ENCODE data around the gene CNTNAP2. TPM values are rescaled to one million over a fixed set of nuclear protein-coding genes. Genes with fewer than 3 reads are reported as not detected.

CNTNAP2 gene
- total and polyA plus RNA-seq, 4 experiments from 2014 or later = 0.19 to 0.50 (median 0.20) TPM; not detected in 1

DNA sequence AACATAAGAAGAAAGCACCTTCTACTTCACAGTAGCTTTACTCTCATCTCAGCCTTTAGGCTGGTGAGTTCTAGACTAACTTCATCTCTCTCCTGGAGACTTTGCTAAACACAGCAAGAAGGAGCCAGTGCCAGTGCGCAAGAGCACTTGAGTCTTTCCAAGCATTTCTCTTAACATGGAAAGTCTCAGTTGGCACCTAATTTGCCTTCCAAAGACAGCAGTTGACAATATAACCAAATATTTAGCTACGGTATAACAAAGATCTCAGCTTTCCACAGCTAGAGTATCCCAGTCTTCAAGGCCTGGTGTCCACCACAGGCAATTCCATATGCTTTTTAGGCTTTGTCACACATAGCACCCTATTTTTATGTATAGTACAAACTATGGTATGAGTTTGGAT is 1204.9 kb downstream of the CNTNAP2 start:
- Histone ChIP-seq H3K9me3 (ENCODE audit: control insufficient read depth in 1 of 2, low read length in 2 of 2) (no peaks in the 10 kb centered on the region), H3K36me3 (ENCODE audit: insufficient read depth, low read length) (no peaks in the 10 kb centered on the region), H3K27ac (ENCODE audit: low read depth, low read length) (no peak overlapping the region), H3K4me3 (ENCODE audit: low read length in 2 of 2) (no peak overlapping the region), H3K4me1 (ENCODE audit: insufficient read depth, low read length) (no peaks in the 10 kb centered on the region), H3K27me3 (ENCODE audit: insufficient read depth, low read length) (no peaks in the 10 kb centered on the region)
- H3K27me3 Mint-ChIP-seq = no peaks in the 10 kb centered on the region
- CTCF ChIA-PET (ENCODE audit: partially characterized antibody) = no interaction called here
- intact Hi-C loops (cut with micrococcal nuclease) = no loop called here
- H3K36me3 Mint-ChIP-seq = no peaks in the 10 kb centered on the region
- H3K27ac Mint-ChIP-seq = no peak overlapping the region
- no peaks in the 10 kb centered on the region for H3K4me1 Mint-ChIP-seq
- H3K9me3 Mint-ChIP-seq = peaks cover 0 to 9% (median 5%) of the 10 kb centered on the region in 8 donors
- no peak for DNase-seq
- H3K4me3 Mint-ChIP-seq = no peak overlapping the region
- POLR2A ChIA-PET (ENCODE audit: partially characterized antibody) = no interaction called here

DNA sequence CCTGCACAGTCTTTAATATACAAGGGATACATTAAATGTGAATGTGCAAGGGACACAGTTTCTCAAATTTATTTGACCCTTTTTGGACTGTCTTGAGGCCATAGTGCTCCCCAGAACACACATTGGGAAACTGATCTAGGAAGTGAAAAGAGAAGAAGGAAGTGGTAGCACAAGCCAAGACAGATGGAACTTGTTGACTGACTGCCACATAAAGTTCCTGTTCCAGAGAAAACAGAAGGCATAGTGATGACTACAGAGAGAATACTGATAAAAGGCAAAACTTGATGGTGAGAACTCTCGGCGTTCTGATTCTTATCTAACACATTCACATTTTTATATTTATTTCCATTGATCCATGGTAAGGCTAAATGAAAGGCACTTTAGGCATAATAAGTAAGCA is 1216.4 kb downstream of the CNTNAP2 start:
- CTCF ChIA-PET (ENCODE audit: partially characterized antibody) = no interaction called here
- H3K4me3 Mint-ChIP-seq = no peak overlapping the region
- POLR2A ChIA-PET (ENCODE audit: partially characterized antibody) = no interaction called here
- H3K4me1 Mint-ChIP-seq = no peaks in the 10 kb centered on the region
- peaks cover 0 to 13% (median 6%) of the 10 kb centered on the region in 8 donors for H3K9me3 Mint-ChIP-seq
- DNase-seq = no peak
- Histone ChIP-seq H3K4me3 (ENCODE audit: low read length in 2 of 2) (no peak overlapping the region), H3K4me1 (ENCODE audit: insufficient read depth, low read length) (no peaks in the 10 kb centered on the region), H3K36me3 (ENCODE audit: insufficient read depth, low read length) (no peaks in the 10 kb centered on the region), H3K27ac (ENCODE audit: low read depth, low read length) (no peak overlapping the region), H3K9me3 (ENCODE audit: control insufficient read depth in 1 of 2, low read length in 2 of 2) (peaks cover 0 to 3% of the 10 kb centered on the region in 2 donors), H3K27me3 (ENCODE audit: insufficient read depth, low read length) (no peaks in the 10 kb centered on the region)
- no peak overlapping the region for H3K27ac Mint-ChIP-seq
- intact Hi-C loops (cut with micrococcal nuclease) = no loop called here
- no peaks in the 10 kb centered on the region for H3K27me3 Mint-ChIP-seq
- H3K36me3 Mint-ChIP-seq = no peaks in the 10 kb centered on the region

DNA sequence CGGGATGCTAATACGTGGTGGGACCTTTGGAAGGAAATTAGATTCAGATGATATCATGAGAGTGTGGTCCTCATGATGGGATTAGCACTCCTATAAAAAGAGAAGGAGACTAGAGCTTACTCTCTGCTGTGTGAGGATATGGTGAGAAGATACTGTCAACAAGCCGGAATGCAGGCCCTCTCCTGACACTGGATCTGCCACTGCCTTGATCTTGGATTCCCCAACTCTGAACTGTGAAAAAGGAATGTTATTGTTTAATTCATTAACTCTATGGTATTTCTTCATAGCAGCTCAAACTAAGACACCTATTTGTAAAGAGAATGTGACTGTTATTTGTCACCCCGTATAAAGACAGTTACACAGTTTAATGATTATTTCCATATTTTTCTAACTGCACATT is 1246.5 kb downstream of the CNTNAP2 start:
- ChIA-PET POLR2A (ENCODE audit: partially characterized antibody) (no interaction called here), CTCF (ENCODE audit: partially characterized antibody) (no interaction called here)
- no peak overlapping the region for H3K27ac Mint-ChIP-seq
- H3K27me3 Mint-ChIP-seq = no peaks in the 10 kb centered on the region
- H3K9me3 Mint-ChIP-seq = peaks cover 0 to 12% (median 4%) of the 10 kb centered on the region in 8 donors
- intact Hi-C loops (cut with micrococcal nuclease) = no loop called here
- H3K36me3 Mint-ChIP-seq = no peaks in the 10 kb centered on the region
- H3K4me3 Mint-ChIP-seq = no peak overlapping the region
- Histone ChIP-seq H3K4me3 (ENCODE audit: low read length in 2 of 2) (no peak overlapping the region), H3K4me1 (ENCODE audit: insufficient read depth, low read length) (no peaks in the 10 kb centered on the region), H3K27me3 (ENCODE audit: insufficient read depth, low read length) (no peaks in the 10 kb centered on the region), H3K9me3 (ENCODE audit: control insufficient read depth in 1 of 2, low read length in 2 of 2) (no peaks in the 10 kb centered on the region), H3K27ac (ENCODE audit: low read depth, low read length) (no peak overlapping the region), H3K36me3 (ENCODE audit: insufficient read depth, low read length) (no peaks in the 10 kb centered on the region)
- no peaks in the 10 kb centered on the region for H3K4me1 Mint-ChIP-seq
- DNase-seq = no peak

DNA sequence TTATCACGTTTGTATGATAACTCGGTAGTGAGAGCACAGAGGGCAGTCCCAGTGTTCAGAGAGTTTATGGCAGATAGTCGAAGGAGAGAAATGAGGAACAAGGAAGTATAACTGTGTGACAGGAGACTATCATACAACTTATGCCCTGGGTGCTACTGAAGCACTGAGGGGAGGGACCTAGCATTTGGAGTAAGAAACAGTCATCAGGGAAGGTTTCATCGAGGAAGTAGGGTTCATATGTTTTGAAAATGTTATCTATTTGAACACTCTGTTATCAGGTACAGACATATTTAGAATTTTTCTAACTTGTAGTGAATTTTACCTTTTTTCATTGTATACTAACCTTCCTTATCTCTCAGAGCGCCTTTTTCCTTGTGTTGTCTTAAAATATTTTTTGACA is 1259.6 kb downstream of the CNTNAP2 start:
- H3K9me3 Mint-ChIP-seq = peaks cover 0 to 16% (median 3%) of the 10 kb centered on the region in 8 donors
- Histone ChIP-seq H3K4me1 (ENCODE audit: insufficient read depth, low read length) (no peaks in the 10 kb centered on the region), H3K27me3 (ENCODE audit: insufficient read depth, low read length) (no peaks in the 10 kb centered on the region), H3K36me3 (ENCODE audit: insufficient read depth, low read length) (no peaks in the 10 kb centered on the region), H3K9me3 (ENCODE audit: control insufficient read depth in 1 of 2, low read length in 2 of 2) (no peaks in the 10 kb centered on the region), H3K4me3 (ENCODE audit: low read length in 2 of 2) (no peak overlapping the region), H3K27ac (ENCODE audit: low read depth, low read length) (no peak overlapping the region)
- H3K27me3 Mint-ChIP-seq = no peaks in the 10 kb centered on the region
- H3K4me3 Mint-ChIP-seq = no peak overlapping the region
- no peaks in the 10 kb centered on the region for H3K4me1 Mint-ChIP-seq
- intact Hi-C loops (cut with micrococcal nuclease) = no loop called here
- DNase-seq = no peak
- no peak overlapping the region for H3K27ac Mint-ChIP-seq
- H3K36me3 Mint-ChIP-seq = no peaks in the 10 kb centered on the region
- ChIA-PET POLR2A (ENCODE audit: partially characterized antibody) (no interaction called here), CTCF (ENCODE audit: partially characterized antibody) (no interaction called here)

DNA sequence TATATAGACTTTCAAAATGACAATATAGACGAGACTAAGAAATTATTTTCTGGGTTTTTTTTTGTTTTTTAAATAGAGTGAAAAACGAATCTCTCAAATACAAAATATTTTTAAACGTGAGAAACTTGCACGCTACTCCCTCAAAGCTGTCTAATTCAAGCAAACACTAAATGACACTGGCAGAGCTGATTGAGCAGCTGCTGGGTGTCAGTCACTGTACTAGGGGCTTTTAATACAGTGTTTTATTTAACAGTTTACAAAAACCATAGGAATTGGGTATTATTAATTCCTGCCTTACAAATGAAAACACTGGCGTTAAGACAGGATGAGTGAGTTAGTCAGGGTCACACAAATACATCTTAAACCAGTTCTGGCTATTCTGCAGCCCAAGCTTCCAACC is 1264.3 kb downstream of the CNTNAP2 start:
- Histone ChIP-seq H3K4me3 (ENCODE audit: low read length in 2 of 2) (no peak overlapping the region), H3K27ac (ENCODE audit: low read depth, low read length) (no peak overlapping the region), H3K27me3 (ENCODE audit: insufficient read depth, low read length) (no peaks in the 10 kb centered on the region), H3K36me3 (ENCODE audit: insufficient read depth, low read length) (no peaks in the 10 kb centered on the region), H3K9me3 (ENCODE audit: control insufficient read depth in 1 of 2, low read length in 2 of 2) (no peaks in the 10 kb centered on the region), H3K4me1 (ENCODE audit: insufficient read depth, low read length) (no peaks in the 10 kb centered on the region)
- ChIA-PET POLR2A (ENCODE audit: partially characterized antibody) (no interaction called here), CTCF (ENCODE audit: partially characterized antibody) (no interaction called here)
- DNase-seq = no peak
- Mint-ChIP-seq H3K9me3 (peaks cover 0 to 10% (median 3%) of the 10 kb centered on the region in 8 donors), H3K27me3 (no peaks in the 10 kb centered on the region), H3K4me1 (no peaks in the 10 kb centered on the region), H3K4me3 (no peak overlapping the region), H3K27ac (no peak overlapping the region), H3K36me3 (no peaks in the 10 kb centered on the region)
- intact Hi-C loops (cut with micrococcal nuclease) = no loop called here

DNA sequence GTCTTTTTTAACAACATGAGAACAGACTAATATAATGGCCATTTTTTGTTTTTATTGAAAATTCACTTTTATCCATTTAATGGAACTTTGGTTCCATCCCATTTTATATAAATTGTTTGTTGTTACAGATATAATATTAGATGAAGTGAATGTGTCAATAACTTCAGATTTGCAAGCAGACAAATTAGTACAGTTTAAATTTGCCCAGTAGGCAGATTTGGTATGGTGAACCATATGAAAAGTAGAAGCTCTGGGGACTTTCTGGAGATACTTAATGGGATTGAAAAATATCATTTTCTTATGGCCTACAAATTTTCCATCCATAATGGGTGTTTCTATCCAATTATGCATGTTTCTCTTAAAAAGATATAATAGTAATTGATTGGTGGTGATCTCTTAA is 1277.7 kb downstream of the CNTNAP2 start:
- Histone ChIP-seq H3K4me1 (ENCODE audit: insufficient read depth, low read length) (no peaks in the 10 kb centered on the region), H3K9me3 (ENCODE audit: control insufficient read depth in 1 of 2, low read length in 2 of 2) (no peaks in the 10 kb centered on the region), H3K27me3 (ENCODE audit: insufficient read depth, low read length) (no peaks in the 10 kb centered on the region), H3K4me3 (ENCODE audit: low read length in 2 of 2) (no peak overlapping the region), H3K36me3 (ENCODE audit: insufficient read depth, low read length) (no peaks in the 10 kb centered on the region), H3K27ac (ENCODE audit: low read depth, low read length) (no peak overlapping the region)
- Mint-ChIP-seq H3K4me3 (no peak overlapping the region), H3K4me1 (no peaks in the 10 kb centered on the region), H3K27me3 (no peaks in the 10 kb centered on the region), H3K9me3 (peaks cover 0 to 15% (median 3%) of the 10 kb centered on the region in 8 donors), H3K27ac (no peak overlapping the region), H3K36me3 (no peaks in the 10 kb centered on the region)
- intact Hi-C loops (cut with micrococcal nuclease) = no loop called here
- POLR2A ChIA-PET (ENCODE audit: partially characterized antibody) = no interaction called here
- DNase-seq = no peak
- CTCF ChIA-PET (ENCODE audit: partially characterized antibody) = no interaction called here

DNA sequence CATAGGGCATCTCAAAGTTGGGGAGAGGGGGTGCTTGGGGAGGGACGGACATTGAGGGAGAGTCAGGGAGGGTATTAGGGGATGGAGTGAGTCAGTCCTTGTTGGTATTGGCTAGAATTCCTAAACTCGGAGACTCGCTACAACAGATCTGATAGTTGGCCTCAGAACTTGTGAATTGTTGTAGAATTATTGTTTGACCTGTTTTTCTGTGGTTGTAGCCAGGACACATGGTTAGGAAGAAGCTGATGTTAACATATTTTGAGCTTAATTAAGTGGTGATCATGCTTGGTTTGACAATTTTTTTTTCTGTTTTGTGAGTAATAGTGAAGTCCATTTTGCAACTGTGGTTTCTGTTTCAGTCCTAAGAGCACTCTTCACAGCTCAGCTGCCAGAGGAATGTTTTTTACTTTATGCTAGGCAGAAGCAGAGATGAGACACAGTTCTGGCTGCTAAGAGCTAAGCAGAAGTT is 1283.7 kb downstream of the CNTNAP2 start:
- H3K27me3 Mint-ChIP-seq = no peaks in the 10 kb centered on the region
- ChIA-PET CTCF (ENCODE audit: partially characterized antibody) (no interaction called here), POLR2A (ENCODE audit: partially characterized antibody) (no interaction called here)

DNA sequence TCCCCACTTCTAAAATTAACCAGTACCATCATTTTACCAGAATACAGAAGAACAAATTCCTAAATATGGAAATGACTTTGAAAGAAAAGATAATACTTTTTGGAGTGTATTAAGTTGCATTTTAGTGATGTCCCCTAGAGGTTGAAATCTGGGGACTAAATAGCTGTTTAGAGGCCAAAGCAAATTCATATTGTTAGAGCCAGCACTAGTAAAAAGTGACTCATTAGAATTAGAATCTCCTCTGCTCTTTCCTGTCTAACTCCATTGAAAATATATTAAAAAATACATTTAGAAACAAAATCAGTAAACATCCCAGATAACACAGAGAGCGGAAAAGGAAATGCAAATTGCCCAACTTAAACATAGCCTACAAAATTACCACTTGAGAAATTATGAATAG is 1284.3 kb downstream of the CNTNAP2 start:
- Mint-ChIP-seq H3K27ac (no peak overlapping the region), H3K9me3 (peaks cover 0 to 26% (median 5%) of the 10 kb centered on the region in 8 donors), H3K4me3 (no peak overlapping the region), H3K27me3 (no peaks in the 10 kb centered on the region), H3K36me3 (no peaks in the 10 kb centered on the region), H3K4me1 (no peaks in the 10 kb centered on the region)
- Histone ChIP-seq H3K36me3 (ENCODE audit: insufficient read depth, low read length) (no peaks in the 10 kb centered on the region), H3K4me1 (ENCODE audit: insufficient read depth, low read length) (no peaks in the 10 kb centered on the region), H3K27ac (ENCODE audit: low read depth, low read length) (no peak overlapping the region), H3K27me3 (ENCODE audit: insufficient read depth, low read length) (no peaks in the 10 kb centered on the region), H3K4me3 (ENCODE audit: low read length in 2 of 2) (no peak overlapping the region), H3K9me3 (ENCODE audit: control insufficient read depth in 1 of 2, low read length in 2 of 2) (no peaks in the 10 kb centered on the region)
- intact Hi-C loops (cut with micrococcal nuclease) = no loop called here
- DNase-seq = no peak
- ChIA-PET CTCF (ENCODE audit: partially characterized antibody) (no interaction called here), POLR2A (ENCODE audit: partially characterized antibody) (no interaction called here)

More for the DNA sequence above, 1283.7 kb downstream of the CNTNAP2 start:
- Histone ChIP-seq H3K4me3 (ENCODE audit: low read length in 2 of 2) (no peak overlapping the region), H3K9me3 (ENCODE audit: control insufficient read depth in 1 of 2, low read length in 2 of 2) (no peaks in the 10 kb centered on the region), H3K27me3 (ENCODE audit: insufficient read depth, low read length) (no peaks in the 10 kb centered on the region), H3K36me3 (ENCODE audit: insufficient read depth, low read length) (no peaks in the 10 kb centered on the region), H3K4me1 (ENCODE audit: insufficient read depth, low read length) (no peaks in the 10 kb centered on the region), H3K27ac (ENCODE audit: low read depth, low read length) (no peak overlapping the region)
- no peaks in the 10 kb centered on the region for H3K36me3 Mint-ChIP-seq
- no peaks in the 10 kb centered on the region for H3K4me1 Mint-ChIP-seq
- no peak for DNase-seq
- intact Hi-C loops (cut with micrococcal nuclease) = no loop called here
- H3K4me3 Mint-ChIP-seq = no peak overlapping the region
- H3K27ac Mint-ChIP-seq = no peak overlapping the region
- peaks cover 0 to 22% (median 5%) of the 10 kb centered on the region in 8 donors for H3K9me3 Mint-ChIP-seq
